ENCODE results near the gene DUOXA1.

The DUOXA1 gene

DNA sequence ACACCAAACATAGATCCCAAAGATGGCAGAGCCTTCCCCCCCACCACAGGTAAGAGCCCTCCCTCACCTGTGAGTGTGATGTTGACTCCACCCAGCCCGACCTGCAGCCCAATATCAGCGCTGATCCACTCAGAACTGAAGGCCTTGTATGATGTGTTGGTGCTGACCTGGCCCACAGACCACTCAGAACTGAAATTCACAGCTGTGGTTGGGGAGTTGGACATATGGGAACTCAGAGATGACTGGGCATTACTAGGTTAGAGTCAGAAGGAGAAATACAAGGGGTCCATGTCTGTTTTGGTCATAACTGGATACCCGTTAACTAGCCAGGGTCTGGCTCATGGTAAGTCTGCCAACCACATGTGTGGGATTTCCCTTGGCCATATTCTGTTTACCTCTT lies 8.7 kb downstream of the DUOXA1 start:
- no peak for TF ChIP-seq JUND (IDR thresholded peaks at IDR 0.05; ENCODE audit: low read depth)
- DNase-seq (ENCODE audit: low read depth in 1 of 2, low spot score in 1 of 2) = no peak
- in situ Hi-C loops (cut with HindIII; ENCODE audit: low pct_unique_long_range_greater_than_20kb, low sequenced_read_pairs) = no loop called here

DNA sequence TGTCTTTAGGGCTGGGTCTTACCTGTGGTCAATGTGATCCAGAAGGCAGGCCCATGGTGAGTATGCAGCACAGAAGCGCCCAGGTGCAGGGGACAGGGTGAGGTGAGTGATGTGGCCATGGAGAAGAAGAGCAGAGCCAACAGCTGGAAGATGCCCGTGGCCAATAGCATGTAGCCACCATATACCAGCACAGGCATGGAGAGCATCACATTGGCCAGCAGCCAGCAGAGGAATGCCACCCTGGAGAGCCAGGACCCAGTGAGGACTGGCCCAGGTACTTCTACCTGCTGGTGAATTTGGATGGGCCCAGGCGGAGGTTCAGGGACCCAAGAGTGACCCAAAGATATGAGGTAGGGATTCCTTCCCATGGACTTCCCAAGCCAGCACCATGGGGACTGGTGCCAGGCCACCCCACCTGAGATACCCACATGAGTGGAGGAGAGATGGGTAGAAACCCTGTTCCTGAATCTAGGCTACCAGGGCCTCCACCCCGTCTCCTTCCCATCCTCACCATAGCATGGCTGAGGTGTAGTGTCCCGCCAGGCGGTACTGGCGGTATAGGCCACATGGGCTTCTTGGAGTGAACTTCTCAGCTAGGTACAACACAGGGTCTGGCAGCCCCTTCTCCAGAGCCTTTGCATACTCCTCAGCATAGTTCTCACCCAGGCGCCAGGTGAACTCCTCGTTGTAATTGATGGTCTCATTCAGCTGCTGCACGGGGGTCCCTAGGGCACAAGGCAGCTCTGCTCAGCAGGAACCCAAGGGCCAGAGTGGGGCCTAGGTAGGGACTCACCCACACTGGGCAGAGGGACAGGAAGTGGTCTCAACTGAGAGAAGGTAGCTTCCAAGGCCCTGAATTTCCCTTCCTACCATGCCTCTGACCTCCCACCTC lies 9.4 kb downstream of the DUOXA1 start:
- in situ Hi-C loops (cut with HindIII; ENCODE audit: low pct_unique_long_range_greater_than_20kb, low sequenced_read_pairs) = no loop called here
- no peak for TF ChIP-seq JUND (IDR thresholded peaks at IDR 0.05; ENCODE audit: low read depth)

DNA sequence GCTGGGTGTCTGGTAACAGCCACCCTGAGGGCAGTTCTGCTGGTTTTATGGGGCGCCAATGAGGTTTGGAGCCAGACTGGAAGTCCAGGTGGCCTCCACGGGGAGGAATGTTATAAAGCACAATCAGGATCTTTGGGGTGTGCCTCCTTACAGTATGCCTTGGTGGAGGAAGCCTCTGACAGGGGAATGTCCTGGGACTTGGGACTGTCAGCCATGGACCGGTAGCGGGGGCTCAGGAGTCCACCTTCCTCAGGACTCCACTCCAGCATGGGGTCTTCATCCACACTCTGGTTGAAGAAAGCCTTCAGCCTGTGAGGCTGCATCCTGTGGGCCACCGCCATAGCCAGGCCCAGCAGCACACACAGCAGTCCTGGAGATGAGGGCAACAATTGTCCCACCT lies 10.7 kb downstream of the DUOXA1 start:
- no peak for DNase-seq (ENCODE audit: low read depth in 1 of 2, low spot score in 1 of 2)
- in situ Hi-C loops (cut with HindIII; ENCODE audit: low pct_unique_long_range_greater_than_20kb, low sequenced_read_pairs) = no loop called here
- TF ChIP-seq JUND (IDR thresholded peaks at IDR 0.05; ENCODE audit: low read depth) = no peak

More for the DNA sequence above, 9.4 kb downstream of the DUOXA1 start:
- DNase-seq (ENCODE audit: low read depth in 1 of 2, low spot score in 1 of 2) = no peak

DNA sequence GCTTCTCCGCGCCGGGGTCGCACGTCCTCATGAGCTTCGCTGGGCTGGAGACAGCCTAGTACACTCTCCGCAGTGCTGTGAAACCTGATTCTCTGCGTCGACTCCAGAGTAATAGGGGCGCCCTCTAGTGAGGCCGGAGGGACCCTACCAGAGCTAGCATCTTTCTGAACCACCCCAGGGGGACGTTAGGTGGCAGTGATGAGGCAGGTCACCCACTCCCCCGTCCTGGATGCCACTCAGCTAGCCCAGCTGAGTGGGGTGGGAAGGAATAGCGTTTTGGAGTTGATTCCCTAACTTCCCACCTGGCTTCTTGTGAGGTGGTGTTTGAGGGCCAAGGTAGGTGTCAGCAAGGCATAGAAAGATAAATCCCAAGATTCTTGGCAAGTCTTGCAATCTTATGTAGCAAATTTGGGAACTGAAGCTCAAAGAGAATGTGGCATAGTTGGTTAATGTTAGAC lies 11.5 kb downstream of the DUOXA1 start:
- DNase-seq (ENCODE audit: low read depth in 1 of 2, low spot score in 1 of 2) = peak; percentile 93 to 98
- no peak for TF ChIP-seq JUND (IDR thresholded peaks at IDR 0.05; ENCODE audit: low read depth)
- in situ Hi-C loops (cut with HindIII; ENCODE audit: low pct_unique_long_range_greater_than_20kb, low sequenced_read_pairs) = no loop called here

DNA sequence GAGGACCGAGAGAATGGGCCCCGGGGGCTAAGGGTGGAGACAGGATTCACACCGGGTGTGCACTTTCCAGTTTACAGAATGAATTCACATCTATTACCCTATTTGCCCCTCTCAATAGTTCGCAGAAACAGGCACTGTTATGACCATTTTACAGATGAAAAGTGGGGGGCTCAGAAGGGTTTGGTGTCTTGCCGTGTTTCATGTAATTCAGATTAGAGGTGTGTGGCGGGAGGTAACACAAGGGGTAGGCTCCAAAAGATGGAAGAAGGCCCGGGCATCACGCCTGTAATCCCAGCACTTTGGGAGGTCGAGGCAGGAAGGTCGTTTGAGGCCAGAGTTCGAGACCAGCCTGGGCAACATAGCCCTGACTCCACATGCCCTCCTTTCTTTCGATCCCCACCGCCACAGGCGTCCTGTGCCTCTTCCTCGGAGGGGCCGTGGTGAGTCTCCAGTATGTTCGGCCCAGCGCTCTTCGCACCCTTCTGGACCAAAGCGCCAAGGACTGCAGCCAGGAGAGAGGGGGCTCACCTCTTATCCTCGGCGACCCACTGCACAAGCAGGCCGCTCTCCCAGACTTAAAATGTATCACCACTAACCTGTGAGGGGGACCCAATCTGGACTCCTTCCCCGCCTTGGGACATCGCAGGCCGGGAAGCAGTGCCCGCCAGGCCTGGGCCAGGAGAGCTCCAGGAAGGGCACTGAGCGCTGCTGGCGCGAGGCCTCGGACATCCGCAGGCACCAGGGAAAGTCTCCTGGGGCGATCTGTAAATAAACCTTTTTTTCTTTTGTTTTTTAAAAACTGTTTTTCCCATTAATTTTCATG lies 12.2 kb downstream of the DUOXA1 start:
- in situ Hi-C loops (cut with HindIII; ENCODE audit: low pct_unique_long_range_greater_than_20kb, low sequenced_read_pairs) = no loop called here

DNA sequence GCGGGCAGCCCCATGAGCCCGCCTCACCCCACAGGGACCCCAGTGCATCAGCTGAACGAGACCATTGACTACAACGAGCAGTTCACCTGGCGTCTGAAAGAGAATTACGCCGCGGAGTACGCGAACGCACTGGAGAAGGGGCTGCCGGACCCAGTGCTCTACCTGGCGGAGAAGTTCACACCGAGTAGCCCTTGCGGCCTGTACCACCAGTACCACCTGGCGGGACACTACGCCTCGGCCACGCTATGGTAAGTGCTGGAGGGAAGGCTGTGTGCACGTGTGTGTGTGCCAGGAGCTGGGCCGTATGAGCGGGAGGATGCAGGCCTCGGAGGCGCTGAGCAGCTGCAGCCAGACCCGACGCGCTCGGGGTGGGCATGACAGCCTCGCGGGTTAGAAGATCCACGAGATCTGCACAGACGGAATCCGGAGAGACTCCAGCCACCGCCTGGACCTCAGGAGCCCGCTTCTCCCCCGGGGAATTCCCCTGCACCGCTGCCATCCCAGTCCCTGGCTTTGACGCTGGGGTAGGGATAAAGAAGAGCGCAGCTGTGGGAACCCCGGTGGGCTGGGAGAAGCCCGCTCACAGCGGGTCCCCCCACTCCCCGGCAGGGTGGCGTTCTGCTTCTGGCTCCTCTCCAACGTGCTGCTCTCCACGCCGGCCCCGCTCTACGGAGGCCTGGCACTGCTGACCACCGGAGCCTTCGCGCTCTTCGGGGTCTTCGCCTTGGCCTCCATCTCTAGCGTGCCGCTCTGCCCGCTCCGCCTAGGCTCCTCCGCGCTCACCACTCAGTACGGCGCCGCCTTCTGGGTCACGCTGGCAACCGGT lies 13.0 kb downstream of the DUOXA1 start:
- TF ChIP-seq JUND (IDR thresholded peaks at IDR 0.05; ENCODE audit: low read depth) = no peak
- in situ Hi-C loops (cut with HindIII; ENCODE audit: low pct_unique_long_range_greater_than_20kb, low sequenced_read_pairs) = no loop called here
- no peak for DNase-seq (ENCODE audit: low read depth in 1 of 2, low spot score in 1 of 2)

More for the DNA sequence above, 12.2 kb downstream of the DUOXA1 start:
- DNase-seq (ENCODE audit: low read depth in 1 of 2, low spot score in 1 of 2) = no peak
- no peak for TF ChIP-seq JUND (IDR thresholded peaks at IDR 0.05; ENCODE audit: low read depth)

DNA sequence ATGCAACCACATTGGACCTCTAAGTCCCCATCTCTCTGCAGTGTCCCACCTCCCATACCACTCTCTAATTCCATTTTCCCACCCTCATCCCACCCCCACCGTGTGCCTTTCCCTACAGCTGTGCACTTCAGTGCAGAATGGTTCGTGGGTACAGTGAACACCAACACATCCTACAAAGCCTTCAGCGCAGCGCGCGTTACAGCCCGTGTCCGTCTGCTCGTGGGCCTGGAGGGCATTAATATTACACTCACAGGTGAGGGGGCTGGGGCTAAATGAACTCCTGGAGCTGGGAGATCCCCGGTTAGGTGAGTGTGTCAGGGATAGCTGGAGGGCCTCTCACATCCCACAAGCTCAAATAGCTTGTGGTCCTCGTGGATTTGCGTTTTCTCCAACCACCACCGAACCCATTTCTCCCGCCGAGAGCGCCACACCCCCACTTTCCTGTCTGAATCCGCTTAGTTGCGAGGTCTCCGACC lies 13.6 kb downstream of the DUOXA1 start:
- TF ChIP-seq JUND (IDR thresholded peaks at IDR 0.05; ENCODE audit: low read depth) = no peak
- in situ Hi-C loops (cut with HindIII; ENCODE audit: low pct_unique_long_range_greater_than_20kb, low sequenced_read_pairs) = no loop called here

DNA sequence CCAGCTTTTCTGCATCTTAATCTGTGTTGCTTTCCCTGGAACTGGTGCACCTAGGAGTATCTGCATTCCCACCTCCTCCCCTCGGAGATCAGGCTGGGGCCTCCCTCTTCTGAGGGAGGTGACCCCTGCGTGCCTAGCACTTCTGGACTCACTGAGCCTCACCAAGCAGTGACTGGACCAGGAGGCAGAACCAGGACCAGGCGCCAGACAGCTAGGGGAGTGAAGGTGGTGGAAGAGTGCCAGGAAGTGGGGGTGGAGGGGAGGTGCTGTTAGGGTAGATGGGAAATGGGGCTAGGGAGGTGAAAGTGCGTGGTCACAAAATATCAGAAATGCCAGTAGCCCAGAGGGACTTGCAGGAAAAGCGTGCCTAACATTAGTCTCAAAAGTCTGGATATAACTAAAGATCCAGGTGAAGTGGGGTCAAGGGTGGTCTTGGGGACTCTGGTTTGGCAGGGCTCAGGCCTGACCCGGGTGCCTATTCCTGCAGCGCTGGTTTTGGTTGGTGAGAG lies 14.3 kb downstream of the DUOXA1 start:
- DNase-seq (ENCODE audit: low read depth in 1 of 2, low spot score in 1 of 2) = no peak
- TF ChIP-seq JUND (IDR thresholded peaks at IDR 0.05; ENCODE audit: low read depth) = no peak
- in situ Hi-C loops (cut with HindIII; ENCODE audit: low pct_unique_long_range_greater_than_20kb, low sequenced_read_pairs) = no loop called here

More for the DNA sequence above, 13.6 kb downstream of the DUOXA1 start:
- no peak for DNase-seq (ENCODE audit: low read depth in 1 of 2, low spot score in 1 of 2)

DNA sequence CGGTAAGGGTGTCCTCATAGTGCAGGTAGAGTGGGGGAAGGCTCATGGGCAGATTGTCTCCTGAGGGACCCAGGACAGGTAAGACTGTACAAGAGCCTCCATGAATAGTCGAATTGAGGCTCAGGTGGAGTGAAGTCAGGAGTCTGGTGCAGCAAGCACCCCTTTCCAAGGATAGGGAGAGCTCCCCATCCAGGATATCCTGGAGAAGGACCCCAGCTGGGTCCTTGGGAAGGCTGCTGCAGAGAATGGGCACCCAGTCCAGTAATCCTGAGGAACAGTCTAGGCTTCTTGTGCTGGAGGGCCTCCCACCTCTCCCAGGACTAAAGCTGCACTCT lies 15.0 kb downstream of the DUOXA1 start:
- no peak for TF ChIP-seq JUND (IDR thresholded peaks at IDR 0.05; ENCODE audit: low read depth)
- in situ Hi-C loops (cut with HindIII; ENCODE audit: low pct_unique_long_range_greater_than_20kb, low sequenced_read_pairs) = no loop called here
- DNase-seq (ENCODE audit: low read depth in 1 of 2, low spot score in 1 of 2) = no peak

DNA sequence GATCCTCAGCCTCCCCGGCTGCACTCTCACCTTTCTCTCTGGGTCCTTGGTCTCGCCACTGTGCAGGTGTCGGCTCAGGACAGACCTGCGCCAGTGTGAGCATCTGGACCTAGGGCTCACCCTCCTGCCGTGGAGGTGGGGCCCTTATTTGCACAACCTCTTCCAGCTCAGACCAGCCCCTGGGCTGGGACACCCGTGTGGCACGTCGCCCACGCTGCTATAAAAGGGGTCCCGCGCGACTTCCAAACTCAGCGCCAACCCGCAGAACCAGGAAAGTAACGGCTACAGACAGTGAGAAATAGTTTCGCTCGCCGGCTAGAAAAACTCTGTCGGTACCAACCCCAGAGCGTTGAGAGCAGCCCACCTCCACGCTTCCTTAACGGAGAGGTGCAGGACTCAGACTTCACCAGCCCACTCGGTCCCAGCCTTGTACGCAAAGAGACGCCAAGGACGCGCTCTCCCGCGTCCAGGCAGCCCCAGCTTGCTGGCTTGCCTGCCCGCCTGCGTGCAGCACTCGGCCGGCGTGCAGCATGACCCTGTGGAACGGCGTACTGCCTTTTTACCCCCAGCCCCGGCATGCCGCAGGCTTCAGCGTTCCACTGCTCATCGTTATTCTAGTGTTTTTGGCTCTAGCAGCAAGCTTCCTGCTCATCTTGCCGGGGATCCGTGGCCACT lies 15.5 kb downstream of the DUOXA1 start, which contains the start of the genes DUOX2 and DUOXA2:
TSS of gene DUOX2 (minus strand) at position 97 of the 675 bp plus-strand sequence. CDS start 761 bp downstream, outside the sequence.
TSS of gene DUOXA2 (plus strand) at position 251 of the 675 bp plus-strand sequence. CDS start at position 531, 280 bp downstream.
- no peak for TF ChIP-seq JUND (IDR thresholded peaks at IDR 0.05; ENCODE audit: low read depth)
- in situ Hi-C loops (cut with HindIII; ENCODE audit: low pct_unique_long_range_greater_than_20kb, low sequenced_read_pairs) = no loop called here
- DNase-seq (ENCODE audit: low read depth in 1 of 2, low spot score in 1 of 2) = no peak

DNA sequence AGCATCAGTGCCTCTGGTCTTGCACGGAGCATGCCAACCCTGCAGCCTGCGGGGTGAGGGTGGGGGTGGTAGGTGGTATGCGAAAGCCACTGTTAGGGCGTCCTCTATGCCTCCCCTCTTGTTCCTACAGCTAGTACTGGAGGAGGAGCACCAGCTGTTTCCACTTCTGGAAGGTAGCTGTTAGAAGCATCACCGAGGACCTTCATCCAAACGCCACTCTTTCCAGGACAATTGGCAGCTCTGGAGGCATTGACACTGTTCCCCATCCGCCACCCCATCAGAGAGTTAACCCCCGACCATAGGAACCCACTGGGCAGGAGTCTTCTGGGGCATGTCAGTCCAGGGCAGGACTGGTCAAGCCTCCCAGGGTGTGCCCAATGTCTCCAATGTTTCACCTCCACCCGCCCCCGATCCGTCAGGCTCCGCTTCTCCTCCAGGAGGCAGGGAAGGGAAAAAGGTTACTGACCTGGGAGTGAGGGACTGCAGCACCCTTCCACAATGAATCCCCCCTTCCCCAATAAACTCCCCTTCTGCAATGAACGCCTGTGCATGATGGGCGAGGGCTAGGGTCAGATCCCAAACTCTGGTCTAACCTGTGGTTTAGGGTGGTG lies 16.2 kb downstream of the DUOXA1 start:
- in situ Hi-C loops (cut with HindIII; ENCODE audit: low pct_unique_long_range_greater_than_20kb, low sequenced_read_pairs) = no loop called here
- TF ChIP-seq JUND (IDR thresholded peaks at IDR 0.05; ENCODE audit: low read depth) = no peak
- no peak for DNase-seq (ENCODE audit: low read depth in 1 of 2, low spot score in 1 of 2)

Measured in T47D (cell line).